Nephron progenitor cell (in vitro differentiated cells): Measurements from ENCODE around the gene TMEM108.

Experiments
- DNase-seq: peaks from one replicate; pipeline ENCODE4 v3.0.0; 2021
- H3K27ac Mint-ChIP-seq: 2 replicates; pipeline ENCODE4 v1.8.0; 2021; ENCODE audit warnings: mild to moderate bottlenecking, moderate library complexity, mixed read lengths
- H3K27me3 Mint-ChIP-seq: 2 replicates; pipeline ENCODE4 v1.8.0; 2021; ENCODE audit warnings: mild to moderate bottlenecking, low read depth, mixed read lengths; ENCODE audit not compliant: poor library complexity
- H3K36me3 Mint-ChIP-seq: 2 replicates; pipeline ENCODE4 v1.8.0; 2021; ENCODE audit warnings: low read depth, mixed read lengths
- H3K4me1 Mint-ChIP-seq: 2 replicates; pipeline ENCODE4 v1.8.0; 2021; ENCODE audit warnings: mixed read lengths
- H3K4me3 Mint-ChIP-seq: 2 replicates; pipeline ENCODE4 v1.8.0; 2021; ENCODE audit warnings: mild to moderate bottlenecking, moderate library complexity, mixed read lengths
- H3K9me3 Mint-ChIP-seq: 2 replicates; pipeline ENCODE4 v1.8.0; 2021; ENCODE audit warnings: mild to moderate bottlenecking, moderate library complexity, mixed read lengths
- CTCF ChIP-seq: fragments of 200-600 bp; sonication (generic); IDR thresholded peaks from 2 replicates; pipeline ENCODE4 v1.5.0; 2021; ENCODE audit warnings: antibody characterized with exemption

The TMEM108 gene

GRCh38 chr3:133016838-133017309, 21.3 kb upstream of the TMEM108 start:
- peaks cover 15% of the 10 kb centered on the region for H3K9me3 Mint-ChIP-seq
- no peak overlapping the region for H3K27ac Mint-ChIP-seq
- TF ChIP-seq CTCF: no peak
- no peak overlapping the region for H3K4me3 Mint-ChIP-seq
- peaks cover 7% of the 10 kb centered on the region for H3K36me3 Mint-ChIP-seq
- H3K27me3 Mint-ChIP-seq: peaks cover 8% of the 10 kb centered on the region
- no peak for DNase-seq
- no peaks in the 10 kb centered on the region for H3K4me1 Mint-ChIP-seq

GRCh38 chr3:133018921-133019320, 19.3 kb upstream of the TMEM108 start:
- H3K36me3 Mint-ChIP-seq: no peaks in the 10 kb centered on the region
- no peak for TF ChIP-seq CTCF
- H3K4me3 Mint-ChIP-seq: no peak overlapping the region
- H3K27ac Mint-ChIP-seq: no peak overlapping the region
- no peaks in the 10 kb centered on the region for H3K4me1 Mint-ChIP-seq
- peaks cover 3% of the 10 kb centered on the region for H3K9me3 Mint-ChIP-seq
- H3K27me3 Mint-ChIP-seq: peaks cover 10% of the 10 kb centered on the region
- no peak for DNase-seq

- no peak for DNase-seq
- Mint-ChIP-seq H3K9me3 (no peaks in the 10 kb centered on the region), H3K4me1 (no peaks in the 10 kb centered on the region), H3K36me3 (no peaks in the 10 kb centered on the region), H3K4me3 (no peak overlapping the region), H3K27me3 (peaks cover 7% of the 10 kb centered on the region), H3K27ac (no peak overlapping the region)
- no peak for TF ChIP-seq CTCF
Measured at GRCh38 chr3:133021206-133021605, 17.0 kb upstream of the TMEM108 start.

- H3K27me3 Mint-ChIP-seq: peaks cover 10% of the 10 kb centered on the region
Measured at GRCh38 chr3:133023362-133023761, 14.8 kb upstream of the TMEM108 start.

GRCh38 chr3:133025546-133025945, 12.6 kb upstream of the TMEM108 start:
- Mint-ChIP-seq H3K4me3 (no peak overlapping the region), H3K9me3 (no peaks in the 10 kb centered on the region), H3K4me1 (no peaks in the 10 kb centered on the region), H3K36me3 (no peaks in the 10 kb centered on the region), H3K27ac (no peak overlapping the region), H3K27me3 (peaks cover 10% of the 10 kb centered on the region)
- DNase-seq: no peak
- TF ChIP-seq CTCF: no peak

More at GRCh38 chr3:133023362-133023761, 14.8 kb upstream of the TMEM108 start:
- no peak for TF ChIP-seq CTCF
- Mint-ChIP-seq H3K4me3 (no peak overlapping the region), H3K4me1 (no peaks in the 10 kb centered on the region), H3K9me3 (no peaks in the 10 kb centered on the region), H3K27ac (no peak overlapping the region), H3K36me3 (no peaks in the 10 kb centered on the region)
- no peak for DNase-seq

- Mint-ChIP-seq H3K9me3 (no peaks in the 10 kb centered on the region), H3K27ac (no peak overlapping the region), H3K27me3 (peaks cover 30% of the 10 kb centered on the region), H3K4me3 (no peak overlapping the region), H3K4me1 (peaks cover under 1% of the 10 kb centered on the region), H3K36me3 (no peaks in the 10 kb centered on the region)
- TF ChIP-seq CTCF: no peak
- no peak for DNase-seq
Measured at GRCh38 chr3:133032301-133032700, 5.9 kb upstream of the TMEM108 start.
